H9 (cell line): ENCODE measurements around the gene ASTN2. TPM values are rescaled to one million over a fixed set of nuclear protein-coding genes. Genes with fewer than 3 reads are reported as not detected.

Source experiments
- DNase-seq: peaks from one replicate; pipeline ENCODE4 v3.0.0-alpha.2; 2017
- H2AFZ ChIP-seq: one replicate; pipeline ENCODE4 v1.6.1; 2013; ENCODE audit warnings: mild to moderate bottlenecking, low read length, control low read depth, moderate library complexity
- H2AK5ac ChIP-seq: 2 replicates; pipeline ENCODE4 v1.6.1; 2013; ENCODE audit warnings: low read length, control low read depth, mixed read lengths; ENCODE audit not compliant: insufficient read length
- H2BK120ac ChIP-seq: one replicate; pipeline ENCODE4 v1.6.1; 2013; ENCODE audit warnings: low read depth, mild to moderate bottlenecking, low read length, control low read depth, inconsistent platforms; ENCODE audit not compliant: poor library complexity, severe bottlenecking
- H2BK12ac ChIP-seq: 2 replicates; pipeline ENCODE4 v1.6.1; 2013; ENCODE audit warnings: low read length, control low read depth, mixed read lengths, low read depth; ENCODE audit not compliant: insufficient read length
- H2BK15ac ChIP-seq: 2 replicates; pipeline ENCODE4 v1.6.1; 2013; ENCODE audit warnings: low read depth, low read length, control low read depth
- H2BK20ac ChIP-seq: one replicate; pipeline ENCODE4 v1.6.1; 2013; ENCODE audit warnings: low read depth, mild to moderate bottlenecking, low read length, control low read depth, inconsistent platforms; ENCODE audit not compliant: poor library complexity, severe bottlenecking
- H2BK5ac ChIP-seq: 2 replicates; pipeline ENCODE4 v1.6.1; 2013; ENCODE audit warnings: low read length, control low read depth, mixed read lengths; ENCODE audit not compliant: insufficient read length
- H3K14ac ChIP-seq: 2 replicates; pipeline ENCODE4 v1.6.1; 2013; ENCODE audit warnings: low read length, control low read depth; ENCODE audit not compliant: insufficient read depth
- H3K18ac ChIP-seq: 2 replicates; pipeline ENCODE4 v1.6.1; 2013; ENCODE audit warnings: low read depth, mild to moderate bottlenecking, mixed read lengths, low read length, control low read depth; ENCODE audit not compliant: insufficient read length
- H3K23ac ChIP-seq: 2 replicates; pipeline ENCODE4 v1.6.1; 2013; ENCODE audit warnings: low read length, control low read depth, mixed read lengths, low read depth; ENCODE audit not compliant: insufficient read length
- H3K23me2 ChIP-seq: 2 replicates; pipeline ENCODE4 v1.6.1; 2013; ENCODE audit warnings: low read depth, mild to moderate bottlenecking, mixed read lengths, low read length, control low read depth; ENCODE audit not compliant: insufficient read length, poor library complexity, severe bottlenecking
- H3K27ac ChIP-seq: 2 replicates; pipeline ENCODE4 v1.5.1; 2013; ENCODE audit warnings: low read length, control low read depth, mixed read lengths, low read depth; ENCODE audit not compliant: insufficient read length
- H3K27me3 ChIP-seq: 2 replicates; pipeline ENCODE4 v1.6.1; 2013; ENCODE audit warnings: low read length, control low read depth, inconsistent platforms; ENCODE audit not compliant: insufficient read depth
- H3K4ac ChIP-seq: 2 replicates; pipeline ENCODE4 v1.6.1; 2013; ENCODE audit warnings: low read depth, mild to moderate bottlenecking, control low read depth, inconsistent platforms, low read length, moderate library complexity
- H3K4me1 ChIP-seq: 2 replicates; pipeline ENCODE4 v1.6.1; 2013; ENCODE audit warnings: low read length, control low read depth, inconsistent platforms; ENCODE audit not compliant: insufficient read depth
- H3K4me2 ChIP-seq: 2 replicates; pipeline ENCODE4 v1.6.1; 2013; ENCODE audit warnings: low read length, control low read depth, mixed read lengths; ENCODE audit not compliant: insufficient read length, insufficient read depth
- H3K56ac ChIP-seq: 2 replicates; pipeline ENCODE4 v1.6.1; 2013; ENCODE audit warnings: low read depth, mild to moderate bottlenecking, mixed read lengths, low read length, control low read depth; ENCODE audit not compliant: insufficient read length
- H3K79me1 ChIP-seq: 2 replicates; pipeline ENCODE4 v1.6.1; 2013; ENCODE audit warnings: low read depth, mild to moderate bottlenecking, moderate library complexity, low read length, control low read depth, inconsistent platforms; ENCODE audit not compliant: insufficient read depth, poor library complexity, severe bottlenecking
- H3K79me2 ChIP-seq: 2 replicates; pipeline ENCODE4 v1.6.1; 2013; ENCODE audit warnings: low read length, control low read depth, inconsistent platforms; ENCODE audit not compliant: insufficient read depth
- H3K9ac ChIP-seq: 2 replicates; pipeline ENCODE4 v1.6.1; 2013; ENCODE audit warnings: low read length, control low read depth, mixed read lengths; ENCODE audit not compliant: insufficient read length; ENCODE audit errors: extremely low read depth
- H3K9me3 ChIP-seq: one replicate; pipeline ENCODE4 v1.6.1; 2013; ENCODE audit warnings: low read depth, low read length, inconsistent platforms; ENCODE audit not compliant: control insufficient read depth
- H3T11ph ChIP-seq: one replicate; pipeline ENCODE4 v1.6.1; 2013; ENCODE audit warnings: mild to moderate bottlenecking, low read length, control low read depth, inconsistent platforms
- H4K20me1 ChIP-seq: one replicate; pipeline ENCODE4 v1.6.1; 2013; ENCODE audit not compliant: control insufficient read depth, insufficient read length, insufficient read depth
- H4K5ac ChIP-seq: 2 replicates; pipeline ENCODE4 v1.6.1; 2013; ENCODE audit warnings: low read depth, mild to moderate bottlenecking, mixed read lengths, low read length, control low read depth; ENCODE audit not compliant: insufficient read length
- H4K8ac ChIP-seq: replicated peaks from 2 replicates; pipeline ENCODE4 v1.6.1; 2013; ENCODE audit warnings: low read length, control low read depth, mixed read lengths, low read depth; ENCODE audit not compliant: insufficient read length
- H4K91ac ChIP-seq: 2 replicates; pipeline ENCODE4 v1.6.1; 2013; ENCODE audit warnings: low read depth, mild to moderate bottlenecking, moderate library complexity, mixed read lengths, low read length, control low read depth; ENCODE audit not compliant: insufficient read length
- H3K27ac Mint-ChIP-seq, 3 experiments: 2 replicates in 2 of 3; 3 replicates in 1 of 3; pipeline ENCODE4 v1.8.0; 2020 to 2021; ENCODE audit warnings: mixed read lengths in 3 of 3, mild to moderate bottlenecking in 1 of 3, moderate library complexity in 1 of 3
- H3K27me3 Mint-ChIP-seq: 2 replicates; pipeline ENCODE4 v1.8.0; 2021; ENCODE audit warnings: low read depth, mild to moderate bottlenecking, moderate library complexity, mixed read lengths
- H3K36me3 Mint-ChIP-seq, 3 experiments: 2 replicates in 2 of 3; 3 replicates in 1 of 3; pipeline ENCODE4 v1.8.0; 2020 to 2021; ENCODE audit warnings: low read depth in 3 of 3, mixed read lengths in 3 of 3; ENCODE audit not compliant: insufficient read depth in 1 of 3
- H3K4me1 Mint-ChIP-seq, 2 experiments: 2 replicates each; pipeline ENCODE4 v1.8.0; 2020; ENCODE audit warnings: mixed read lengths in 2 of 2
- H3K4me3 Mint-ChIP-seq, 2 experiments: 2 replicates in 1 of 2; 3 replicates in 1 of 2; pipeline ENCODE4 v1.8.0; 2020 to 2021; ENCODE audit warnings: mild to moderate bottlenecking in 2 of 2, mixed read lengths in 2 of 2, moderate library complexity in 1 of 2
- H3K9me3 Mint-ChIP-seq, 2 experiments: 2 replicates in 1 of 2; 3 replicates in 1 of 2; pipeline ENCODE4 v1.8.0; 2020; ENCODE audit warnings: mild to moderate bottlenecking in 2 of 2, mixed read lengths in 2 of 2, moderate library complexity in 1 of 2
- CTCF ChIP-seq: fragments of 200-600 bp; sonication (generic); conservative IDR thresholded peaks from 3 replicates; pipeline ENCODE4 v1.8.0; 2021; ENCODE audit warnings: antibody characterized with exemption, mild to moderate bottlenecking
- WGBS: extraction: QIAGEN DNeasy Blood & Tissue Kit; methylation state at CpG from one replicate; pipeline ENCODE4 v1.1.7; 2013; ENCODE audit warnings: missing lambda C conversion rate, low lambda C conversion rate, mixed read lengths; ENCODE audit not compliant: insufficient read length; ENCODE audit errors: extremely low coverage; 5-methylcytosine and 5-hydroxymethylcytosine counted together
- total RNA-seq: library from RNA; stranded (reverse); gene quantifications from 2 replicates; pipeline ENCODE4 v1.2.1, GENCODE V29; 2021

Gene ASTN2
- total RNA-seq, 1 experiment from 2014 or later = 9.7 TPM

GRCh38 chr9:116959809-116960208, 455.0 kb downstream of the ASTN2 start:
- Histone ChIP-seq H2BK5ac (no peak overlapping the region), H2BK12ac (no peak overlapping the region), H2AFZ (no peak overlapping the region), H4K5ac (no peak overlapping the region), H3K56ac (no peak overlapping the region), H3K79me1 (no peaks in the 10 kb centered on the region), H3K23me2 (no peaks in the 10 kb centered on the region), H2BK120ac (no peak overlapping the region), H3K27ac (no peak overlapping the region), H3K9me3 (no peaks in the 10 kb centered on the region), H2BK15ac (no peak overlapping the region), H4K8ac (no peak overlapping the region), H3K4me2 (no peak overlapping the region), H4K20me1 (no peaks in the 10 kb centered on the region), H2BK20ac (no peak overlapping the region), H3K23ac (no peak overlapping the region), H3K14ac (no peak overlapping the region), H2AK5ac (no peak overlapping the region), H3K9ac (no peak overlapping the region), H3K4ac (no peak overlapping the region), H3K27me3 (no peaks in the 10 kb centered on the region), H3T11ph (no peak overlapping the region), H3K4me1 (no peaks in the 10 kb centered on the region; the same call in 1 of the 2 replicates), H3K18ac (no peak overlapping the region), H4K91ac (no peak overlapping the region), H3K79me2 (no peaks in the 10 kb centered on the region)
- no CpG with 5 or more reads among the region's 16 CpGs for WGBS
- H3K9me3 Mint-ChIP-seq = no peaks in the 10 kb centered on the region
- no peaks in the 10 kb centered on the region for H3K4me1 Mint-ChIP-seq
- H3K4me3 Mint-ChIP-seq = no peak overlapping the region
- no peak overlapping the region for H3K27ac Mint-ChIP-seq
- 0 out of 2 replicates have a peak, but pooled peaks cover 2% of the 10 kb centered on the region for H3K27me3 Mint-ChIP-seq
- DNase-seq = peak; percentile 38
- H3K36me3 Mint-ChIP-seq = no peaks in the 10 kb centered on the region
- TF ChIP-seq CTCF = no peak
